NCI-H146 (cell line): Measurements from ENCODE around the gene DNAH10.
A peak's percentile ranks its signal among the peaks of the same experiment; 100 is the strongest.

Experiments used
- DNase-seq: peaks from one replicate; lab custom pipeline; 2025; lab: John Stamatoyannopoulos, UW

Gene DNAH10

GRCh38 chr12:123972457-123973401 is 210.6 kb downstream of the DNAH10 start, which contains the start of the genes CCDC92 and ZNF664:
Gene CCDC92 (minus strand): TSS chr12:123972831. CDS start chr12:123944305, 28,526 bp downstream.
Gene ZNF664 (plus strand): TSS chr12:123973215. CDS start chr12:124012145, 38,930 bp downstream.
- DNase-seq = peak; percentile 97

- DNase-seq = peak; percentile 64
Measured at GRCh38 chr12:123973552-123974341, 211.6 kb downstream of the DNAH10 start.

DNA sequence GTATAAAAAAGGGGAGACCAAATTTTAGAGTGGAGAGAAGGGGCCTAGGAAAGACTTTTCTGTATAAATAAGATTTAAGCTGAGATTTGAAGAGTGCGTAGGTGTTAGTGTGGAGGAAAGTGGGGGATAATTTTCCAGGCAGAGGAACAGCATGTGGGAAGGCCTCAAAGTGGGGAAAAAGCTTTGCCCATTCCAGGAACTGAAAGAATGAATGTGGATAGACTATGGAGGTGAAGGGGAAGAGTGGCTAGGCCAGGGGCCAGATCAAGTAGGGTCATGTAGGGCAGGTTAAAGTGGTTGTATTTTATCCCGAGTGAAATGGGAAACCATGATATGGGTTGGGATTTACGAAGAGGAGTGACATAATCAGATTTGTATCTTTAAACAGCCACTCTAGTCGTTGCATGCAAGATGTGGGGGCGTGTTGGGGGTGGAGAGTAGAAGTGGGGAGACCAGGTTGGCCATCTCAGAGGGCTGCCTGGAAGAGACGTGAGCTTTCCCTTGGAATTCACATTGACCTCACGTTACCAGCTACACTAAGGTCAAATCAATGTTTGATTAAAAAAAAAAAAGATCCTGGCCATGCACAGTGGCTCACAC is 214.2 kb downstream of the DNAH10 start:
- DNase-seq = no peak

DNA sequence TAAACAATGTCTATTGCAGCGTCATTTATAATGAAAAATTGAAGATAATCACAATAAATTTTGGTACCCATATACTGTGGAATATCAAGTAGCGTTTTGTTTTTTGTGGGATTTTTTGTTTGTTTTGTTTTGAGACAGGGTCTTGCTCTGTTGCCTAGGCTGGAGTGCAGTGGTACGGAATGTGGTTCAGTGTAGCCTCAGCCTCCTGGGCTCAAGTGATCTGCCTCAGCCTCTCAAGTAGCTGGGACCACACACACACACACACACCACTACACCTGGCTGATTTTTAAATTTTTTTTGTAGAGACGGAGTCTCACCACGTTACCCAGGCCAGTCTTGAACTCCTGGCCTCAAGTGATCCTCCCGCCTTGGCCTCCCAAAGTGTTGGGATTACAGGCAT is 217.5 kb downstream of the DNAH10 start:
- DNase-seq = no peak

DNA sequence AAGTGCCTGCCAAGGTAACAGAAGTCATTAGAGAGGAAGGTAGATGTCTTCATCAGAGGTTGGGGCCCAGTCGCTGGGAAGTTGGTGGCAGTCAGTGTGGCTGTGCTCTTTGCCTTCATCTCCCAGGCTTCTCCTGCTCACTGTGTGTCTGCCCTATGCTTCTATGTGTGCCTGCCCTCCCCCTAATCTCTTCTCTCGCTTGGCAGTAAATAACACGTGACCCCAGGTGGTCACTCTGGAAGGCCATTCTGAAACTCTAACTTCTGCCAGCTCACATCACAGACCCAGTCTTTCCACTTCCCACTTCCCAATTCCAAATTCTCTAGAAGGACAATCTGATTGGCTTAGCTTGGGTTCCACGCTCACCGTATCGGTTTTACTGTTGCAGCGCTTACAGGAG is 220.2 kb downstream of the DNAH10 start:
- DNase-seq = no peak

- peak; percentile 45 for DNase-seq
Measured at GRCh38 chr12:123983822-123984485, 221.9 kb downstream of the DNAH10 start.

DNA sequence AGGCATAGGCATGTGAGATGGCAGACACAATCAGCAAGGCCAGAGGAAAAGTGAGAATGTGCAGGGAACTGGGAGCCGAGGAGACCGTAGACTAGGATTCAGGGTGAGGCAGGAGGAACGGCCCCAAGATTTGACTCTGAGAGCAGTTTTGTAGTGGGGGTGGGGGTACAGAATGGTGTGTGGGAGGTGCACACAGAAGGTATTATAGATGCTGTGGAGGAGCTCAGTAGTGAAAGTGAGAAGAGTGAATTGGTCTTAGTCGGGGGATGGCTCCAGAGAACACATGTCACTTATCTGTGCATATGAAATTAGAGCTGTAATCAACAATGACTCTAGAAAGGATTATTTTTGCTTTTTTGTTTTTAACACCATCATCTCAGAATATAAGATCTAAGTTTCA is 222.8 kb downstream of the DNAH10 start:
- no peak for DNase-seq
